Stimulated activated memory B cell treated with anti-CD40 and anti-IgM and Interleukin-4, amounts not matched to agents 10 μg/mL and 1 μg/mL and 100 μg/mL, for 72 hours (primary cell): ENCODE measurements around the gene FANCD2.
"Not testable (repeated sequence)": the region's sequence is repeated elsewhere in the genome, so short reads cannot be mapped to it uniquely, and the experiment has no call there.

Experiments
- ATAC-seq: fragments of 150-1000 bp; cut with Tn5 transposase; 2 replicates; pipeline ENCODE4 v1.10.0; 2021
- H3K27ac Mint-ChIP-seq: one replicate; pipeline ENCODE4 v1.8.0; 2022; ENCODE audit warnings: mild to moderate bottlenecking, mixed read lengths
- H3K27me3 Mint-ChIP-seq: one replicate; pipeline ENCODE4 v1.8.0; 2022; ENCODE audit warnings: mixed read lengths
- H3K36me3 Mint-ChIP-seq: one replicate; pipeline ENCODE4 v1.8.0; 2022; ENCODE audit warnings: mixed read lengths
- H3K4me1 Mint-ChIP-seq: one replicate; pipeline ENCODE4 v1.8.0; 2022; ENCODE audit warnings: mixed read lengths
- H3K4me3 Mint-ChIP-seq: one replicate; pipeline ENCODE4 v1.8.0; 2022; ENCODE audit warnings: mild to moderate bottlenecking, moderate library complexity, mixed read lengths
- H3K9me3 Mint-ChIP-seq: one replicate; pipeline ENCODE4 v1.8.0; 2022; ENCODE audit warnings: mixed read lengths

FANCD2 gene

DNA sequence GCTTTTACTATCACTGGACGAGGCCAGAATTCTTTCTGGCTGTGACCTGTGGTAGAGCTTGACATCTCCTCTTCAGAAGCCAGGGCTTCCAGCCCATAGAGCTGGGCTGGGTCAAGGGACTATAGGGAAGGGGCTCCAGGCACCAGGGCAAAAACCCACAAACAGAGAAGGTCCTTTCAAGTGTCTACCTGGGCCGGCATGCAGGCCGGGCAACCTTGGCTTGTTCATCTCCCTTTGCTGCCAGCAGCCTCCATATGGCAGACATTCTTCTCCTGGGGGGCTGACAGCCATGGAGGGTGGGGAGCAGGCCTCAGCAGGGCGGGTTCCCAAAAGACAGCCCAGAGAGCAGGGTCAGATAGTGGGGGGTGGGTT is 18.0 kb upstream of the FANCD2 start:
- not testable (repeated sequence) for ATAC-seq, H3K9me3 Mint-ChIP-seq, H3K27me3 Mint-ChIP-seq
- Mint-ChIP-seq H3K36me3 (peaks cover 14% of the 10 kb centered on the region), H3K27ac (peak overlapping the region; percentile 59), H3K4me1 (peaks cover 36% of the 10 kb centered on the region), H3K4me3 (peak overlapping the region; percentile 75)

DNA sequence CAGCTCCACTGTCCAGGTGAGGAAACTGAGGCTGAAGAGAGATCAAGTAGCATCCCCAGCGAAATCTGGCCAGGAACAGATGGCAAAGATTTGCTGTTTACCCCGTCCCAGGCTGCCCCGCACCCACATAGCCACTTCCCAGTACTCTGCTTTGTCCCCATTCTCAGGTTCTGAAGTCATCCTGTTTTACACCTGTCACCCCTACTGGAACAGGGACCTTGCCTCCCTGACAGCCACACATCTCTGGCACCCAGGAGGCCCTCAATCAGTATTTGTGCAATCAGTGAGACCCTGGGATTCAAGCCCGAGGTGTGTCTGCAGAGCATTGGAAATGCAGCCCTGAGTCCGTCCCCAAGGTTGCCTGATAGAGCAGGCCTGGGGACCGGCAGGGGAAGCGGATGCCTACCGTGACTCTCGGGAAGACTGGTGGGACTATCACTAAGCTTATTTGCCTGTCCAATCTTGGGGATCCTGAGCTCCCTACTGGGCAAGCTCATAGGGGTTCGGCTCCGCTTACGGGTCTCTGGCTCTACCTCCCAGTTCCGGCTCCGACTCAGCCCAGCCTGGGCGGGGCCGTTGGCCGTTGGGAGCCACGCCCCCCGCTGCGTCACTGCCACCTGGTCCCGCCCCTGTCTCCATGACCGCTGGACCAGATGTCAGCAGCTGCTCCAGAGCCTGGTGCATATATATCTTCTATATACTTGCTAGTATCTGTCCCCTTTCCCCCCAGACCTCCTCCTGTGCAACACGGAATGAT is 17.5 kb upstream of the FANCD2 start:
- ATAC-seq, result peak; percentile 89
- H3K27ac Mint-ChIP-seq, result peak overlapping the region; percentile 59
- H3K9me3 Mint-ChIP-seq, result no peaks in the 10 kb centered on the region
- H3K4me3 Mint-ChIP-seq, result peak overlapping the region; percentile 75
- H3K4me1 Mint-ChIP-seq, result peaks cover 36% of the 10 kb centered on the region
- H3K36me3 Mint-ChIP-seq, result peaks cover 8% of the 10 kb centered on the region
- no peaks in the 10 kb centered on the region for H3K27me3 Mint-ChIP-seq

DNA sequence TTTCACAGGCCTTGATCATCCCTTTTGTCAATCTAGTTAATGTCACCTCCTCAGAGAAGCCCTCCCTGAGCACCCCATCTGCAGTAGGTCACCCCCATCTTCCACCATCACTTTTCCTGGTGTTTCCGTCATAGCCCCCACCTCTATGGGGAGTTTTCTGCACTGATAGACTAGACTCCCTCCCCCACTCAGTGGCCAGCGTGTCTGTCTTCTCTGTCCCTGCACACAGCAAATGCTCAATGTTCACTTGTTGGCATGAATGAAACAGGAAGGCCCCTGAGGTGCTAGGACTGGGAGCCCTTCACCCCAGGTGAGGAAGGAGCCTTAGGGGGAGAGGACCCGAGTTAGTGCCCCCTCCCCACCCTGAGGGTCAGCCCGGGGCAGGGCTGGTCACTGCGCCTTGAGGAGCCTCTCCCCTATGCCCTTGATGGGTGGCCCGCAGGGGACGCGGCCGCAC is 15.8 kb upstream of the FANCD2 start:
- ATAC-seq, result no peak
- Mint-ChIP-seq H3K27ac (peak overlapping the region; percentile 70), H3K27me3 (no peaks in the 10 kb centered on the region), H3K4me1 (peaks cover 36% of the 10 kb centered on the region), H3K36me3 (no peaks in the 10 kb centered on the region), H3K9me3 (no peaks in the 10 kb centered on the region), H3K4me3 (peak overlapping the region; percentile 54)

- ATAC-seq, result peak; percentile 94
- peaks cover 36% of the 10 kb centered on the region for H3K4me1 Mint-ChIP-seq
- H3K4me3 Mint-ChIP-seq, result peak overlapping the region; percentile 54
- H3K9me3 Mint-ChIP-seq, result no peaks in the 10 kb centered on the region
- H3K36me3 Mint-ChIP-seq, result no peaks in the 10 kb centered on the region
- H3K27me3 Mint-ChIP-seq, result no peaks in the 10 kb centered on the region
- H3K27ac Mint-ChIP-seq, result peak overlapping the region; percentile 70
Observed at GRCh38 chr3:10010878-10011465, 15.3 kb upstream of the FANCD2 start.

DNA sequence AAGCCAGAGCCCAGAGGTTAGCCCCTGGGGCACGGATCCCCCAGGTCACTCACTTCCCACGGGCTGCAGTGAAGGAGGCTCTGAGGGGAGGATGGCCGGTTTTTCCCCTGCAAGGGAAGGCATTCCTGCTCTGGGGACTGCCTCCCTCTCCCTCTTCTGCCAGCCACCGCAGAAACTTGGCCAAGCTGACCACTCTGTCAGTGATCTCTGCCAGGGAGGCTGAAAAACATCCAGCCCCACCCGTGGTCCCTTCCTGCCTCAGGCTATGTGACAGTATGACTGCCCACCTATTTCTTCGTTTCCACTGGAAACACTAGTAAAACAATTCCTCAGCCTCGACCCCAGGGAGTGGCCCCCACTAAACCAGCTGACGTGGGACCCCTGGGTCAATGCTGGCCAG is 14.6 kb upstream of the FANCD2 start:
- Mint-ChIP-seq H3K27ac (no peak overlapping the region), H3K4me1 (peaks cover 36% of the 10 kb centered on the region), H3K9me3 (no peaks in the 10 kb centered on the region), H3K4me3 (peak overlapping the region; percentile 54), H3K27me3 (no peaks in the 10 kb centered on the region), H3K36me3 (no peaks in the 10 kb centered on the region)
- no peak for ATAC-seq

DNA sequence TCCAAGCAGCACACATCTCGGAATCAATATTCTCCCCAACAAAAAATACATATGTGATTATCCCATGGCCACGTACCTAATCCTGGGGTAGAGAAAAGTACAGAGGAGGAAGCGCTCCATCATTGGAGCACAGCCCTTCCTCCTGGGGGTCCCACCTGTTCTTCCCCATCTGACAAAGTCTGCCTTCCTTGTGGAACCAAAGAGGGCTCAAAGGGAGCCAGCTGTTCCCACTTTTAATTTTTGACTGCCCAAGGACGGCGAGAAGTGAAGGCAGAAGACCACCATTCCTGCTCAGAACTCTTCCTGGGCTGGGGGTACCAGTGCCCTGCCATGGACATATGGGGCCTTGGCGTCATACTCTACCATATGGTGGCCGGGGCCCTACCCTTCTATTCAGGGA is 14.1 kb upstream of the FANCD2 start:
- Mint-ChIP-seq H3K4me3 (peak overlapping the region; percentile 54), H3K27ac (no peak overlapping the region), H3K36me3 (peaks cover 1% of the 10 kb centered on the region), H3K9me3 (no peaks in the 10 kb centered on the region), H3K27me3 (no peaks in the 10 kb centered on the region), H3K4me1 (peaks cover 36% of the 10 kb centered on the region)
- ATAC-seq, result no peak

- H3K4me3 Mint-ChIP-seq, result no peak overlapping the region
- no peak overlapping the region for H3K27ac Mint-ChIP-seq
- peaks cover 10% of the 10 kb centered on the region for H3K4me1 Mint-ChIP-seq
- peaks cover 17% of the 10 kb centered on the region for H3K36me3 Mint-ChIP-seq
- H3K9me3 Mint-ChIP-seq, result no peaks in the 10 kb centered on the region
- no peaks in the 10 kb centered on the region for H3K27me3 Mint-ChIP-seq
- no peak for ATAC-seq
Observed at GRCh38 chr3:10015461-10015904, 10.8 kb upstream of the FANCD2 start.

DNA sequence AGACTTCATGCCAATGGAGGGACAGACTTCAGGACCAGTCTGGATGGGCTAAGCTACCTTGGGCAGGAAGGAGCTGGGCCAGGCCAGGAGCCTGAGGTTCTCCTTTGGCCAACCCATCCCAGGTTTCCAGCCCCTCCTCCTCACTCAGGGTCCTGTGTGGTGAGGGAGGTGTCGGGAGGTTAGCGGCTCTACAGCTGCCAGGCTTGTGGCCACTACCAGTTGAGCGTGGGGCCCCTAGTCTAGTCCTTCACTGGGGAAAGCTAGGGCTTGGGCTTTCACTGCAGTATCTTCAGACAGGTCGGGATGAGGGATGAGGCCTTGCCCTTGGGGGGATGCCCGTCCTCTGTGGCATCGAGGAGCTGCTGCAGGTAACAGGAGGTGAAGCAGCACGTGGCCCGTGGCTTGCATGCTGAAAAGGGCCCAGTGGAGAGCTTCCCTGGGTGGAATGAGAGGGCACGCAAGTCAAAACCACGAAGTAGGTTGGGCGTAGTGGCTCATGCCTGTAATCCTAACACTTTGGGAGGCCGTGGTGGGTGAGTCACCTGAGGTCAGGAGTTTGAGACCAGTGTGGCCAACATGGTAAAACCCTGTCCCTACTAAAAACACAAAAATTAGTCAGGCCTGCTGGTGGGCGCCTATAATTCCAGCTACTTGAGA is 8.5 kb upstream of the FANCD2 start:
- Mint-ChIP-seq H3K36me3 (peaks cover 28% of the 10 kb centered on the region), H3K9me3 (no peaks in the 10 kb centered on the region), H3K4me1 (no peaks in the 10 kb centered on the region), H3K27me3 (no peaks in the 10 kb centered on the region), H3K4me3 (no peak overlapping the region), H3K27ac (no peak overlapping the region)
- ATAC-seq, result no peak

DNA sequence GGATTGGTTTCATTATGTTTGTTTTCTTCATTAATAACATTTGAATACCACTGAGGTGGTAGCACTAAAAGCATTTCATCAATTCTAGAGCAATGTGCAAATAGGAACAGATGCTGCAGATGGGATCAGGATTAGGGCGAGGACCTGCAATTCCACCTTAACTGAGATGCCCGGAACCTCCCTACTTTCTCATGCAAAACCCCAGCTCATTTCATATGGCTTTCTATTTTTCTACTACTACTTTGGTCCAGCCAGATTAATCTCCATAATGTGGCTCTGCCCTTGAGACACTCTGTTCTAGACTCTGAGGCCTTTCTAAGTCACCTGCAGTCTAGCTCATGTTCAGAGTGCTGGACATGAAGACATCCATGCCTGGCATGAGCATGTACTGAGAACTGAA is 7.4 kb upstream of the FANCD2 start:
- not testable (repeated sequence) for H3K4me1 Mint-ChIP-seq, H3K27ac Mint-ChIP-seq, ATAC-seq, H3K9me3 Mint-ChIP-seq, H3K4me3 Mint-ChIP-seq, H3K27me3 Mint-ChIP-seq
- H3K36me3 Mint-ChIP-seq, result peaks cover 36% of the 10 kb centered on the region

DNA sequence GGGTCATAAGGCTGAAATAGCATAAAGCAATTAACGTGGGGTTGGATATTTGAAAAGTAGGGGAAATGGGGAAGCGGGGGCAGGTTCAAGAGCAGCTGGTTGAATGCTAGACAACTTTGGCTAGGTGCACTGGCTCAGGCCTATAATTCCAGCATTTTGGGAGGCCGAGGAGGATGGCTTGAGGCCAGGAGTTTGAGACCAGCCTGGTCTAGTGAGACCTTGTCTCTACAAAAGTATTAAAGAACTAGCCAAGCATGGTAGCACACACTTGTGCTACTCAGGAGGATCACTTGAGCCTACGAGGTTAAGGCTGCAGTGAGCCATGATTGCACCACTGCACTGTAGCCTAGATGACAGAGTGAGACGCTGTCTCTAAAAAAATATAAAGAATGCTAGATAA is 6.9 kb upstream of the FANCD2 start:
- Mint-ChIP-seq H3K36me3 (peaks cover 36% of the 10 kb centered on the region), H3K27ac (no peak overlapping the region)

DNA sequence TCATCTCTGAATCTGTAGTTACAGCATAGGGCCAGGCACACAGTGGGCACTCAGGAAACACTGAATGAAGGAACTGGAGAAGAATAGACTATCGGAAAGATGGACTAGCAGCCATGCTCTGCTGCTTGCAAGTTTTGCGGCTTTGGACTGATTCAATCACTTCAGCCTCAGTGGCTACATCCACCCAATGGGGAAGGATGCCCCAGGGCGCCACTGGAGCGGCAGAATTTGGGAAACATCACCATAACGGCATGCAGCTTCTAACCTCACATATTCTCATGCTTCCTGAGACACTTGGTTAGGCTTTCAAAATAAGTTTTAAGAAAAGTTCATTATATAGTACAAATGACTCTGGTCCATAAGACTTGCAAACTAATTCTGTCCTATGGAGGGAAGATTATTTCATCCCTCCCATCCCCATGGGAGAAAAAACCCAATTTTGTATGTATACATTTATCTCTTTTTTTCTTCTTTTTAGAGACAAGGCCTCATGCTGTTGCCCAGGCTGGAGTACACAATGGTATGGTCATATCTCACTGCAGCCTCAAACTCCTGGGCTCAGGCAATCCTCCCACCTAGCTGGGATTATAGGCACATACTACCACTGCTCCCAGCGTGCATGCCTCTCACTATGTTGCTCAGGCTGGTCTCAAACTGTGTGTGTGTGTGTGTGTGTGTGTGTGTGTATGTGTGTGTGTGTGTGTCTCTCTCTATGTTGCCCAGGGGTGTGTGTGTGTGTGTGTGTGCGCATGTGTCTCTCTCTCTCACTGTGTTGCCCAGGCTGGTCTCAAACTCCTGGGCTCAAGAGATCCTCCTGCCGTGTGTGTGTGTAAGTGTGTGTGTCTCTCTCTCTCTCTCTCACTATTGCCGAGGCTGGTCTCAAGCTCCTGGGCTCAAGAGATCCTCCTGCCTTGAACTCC is 4.1 kb upstream of the FANCD2 start:
- Mint-ChIP-seq H3K9me3 (no peaks in the 10 kb centered on the region), H3K36me3 (peaks cover 35% of the 10 kb centered on the region), H3K4me1 (peaks cover 18% of the 10 kb centered on the region), H3K27ac (no peak overlapping the region), H3K27me3 (no peaks in the 10 kb centered on the region), H3K4me3 (no peak overlapping the region)
- ATAC-seq, result no peak

More for the DNA sequence above, 6.9 kb upstream of the FANCD2 start:
- peaks cover 7% of the 10 kb centered on the region for H3K4me1 Mint-ChIP-seq
- H3K9me3 Mint-ChIP-seq, result no peaks in the 10 kb centered on the region
- H3K4me3 Mint-ChIP-seq, result no peak overlapping the region
- ATAC-seq, result no peak
- H3K27me3 Mint-ChIP-seq, result no peaks in the 10 kb centered on the region

- H3K4me3 Mint-ChIP-seq, result no peak overlapping the region
- peaks cover 30% of the 10 kb centered on the region for H3K4me1 Mint-ChIP-seq
- H3K27me3 Mint-ChIP-seq, result no peaks in the 10 kb centered on the region
- H3K27ac Mint-ChIP-seq, result no peak overlapping the region
- no peak for ATAC-seq
- H3K36me3 Mint-ChIP-seq, result peaks cover 30% of the 10 kb centered on the region
- H3K9me3 Mint-ChIP-seq, result no peaks in the 10 kb centered on the region
Observed at GRCh38 chr3:10023587-10024310, 2.5 kb upstream of the FANCD2 start.

- peak overlapping the region; percentile 97 for H3K4me3 Mint-ChIP-seq
- peaks cover 31% of the 10 kb centered on the region for H3K4me1 Mint-ChIP-seq
- no peaks in the 10 kb centered on the region for H3K9me3 Mint-ChIP-seq
- H3K36me3 Mint-ChIP-seq, result peaks cover 30% of the 10 kb centered on the region
- ATAC-seq, result peak; percentile 46
- peak overlapping the region; percentile 99 for H3K27ac Mint-ChIP-seq
- H3K27me3 Mint-ChIP-seq, result no peaks in the 10 kb centered on the region
Observed at GRCh38 chr3:10025205-10026083, 793 bp upstream of the FANCD2 start.

GRCh38 chr3:10041034-10041433 is 14.8 kb downstream of the FANCD2 start:
- Mint-ChIP-seq H3K9me3 (no peaks in the 10 kb centered on the region), H3K4me3 (no peak overlapping the region), H3K27ac (no peak overlapping the region), H3K27me3 (no peaks in the 10 kb centered on the region), H3K4me1 (no peaks in the 10 kb centered on the region), H3K36me3 (peaks cover 45% of the 10 kb centered on the region)
- no peak for ATAC-seq
